Activated CD4-positive, alpha-beta T cell treated with anti-CD3 and anti-CD28 coated beads, Interleukin-2, amount 10 ng/mL, durations not matched to agents 7 days and 5 days (primary cell): ENCODE results near the gene FGD6. TPM values are rescaled to one million over a fixed set of nuclear protein-coding genes. Genes with fewer than 3 reads are reported as not detected.
"Not testable (repeated sequence)": the region's sequence is repeated elsewhere in the genome, so short reads cannot be mapped to it uniquely, and the experiment has no call there.

Experiments used
- CTCF ChIA-PET: fragments of 350-600 bp; sonication (Branson Sonifier 250); formaldehyde crosslinking; loops from one replicate; lab custom pipeline; 2021; ENCODE audit warnings: antibody characterized with exemption; lab: Charles Lee
- POLR2A ChIA-PET: fragments of 350-600 bp; sonication (Branson Sonifier 250); formaldehyde crosslinking; loops from one replicate; lab custom pipeline; 2021; ENCODE audit warnings: antibody characterized with exemption; lab: Charles Lee
- DNase-seq: peaks from one replicate; pipeline ENCODE4 v3.0.0-alpha.2; 2020
- H3K27ac Mint-ChIP-seq: one replicate; pipeline ENCODE4 v1.8.0; 2021; ENCODE audit warnings: mild to moderate bottlenecking, moderate library complexity, mixed read lengths
- H3K27me3 Mint-ChIP-seq: one replicate; pipeline ENCODE4 v1.8.0; 2021; ENCODE audit warnings: mixed read lengths
- H3K36me3 Mint-ChIP-seq: one replicate; pipeline ENCODE4 v1.8.0; 2021; ENCODE audit warnings: low read depth, mixed read lengths
- H3K4me1 Mint-ChIP-seq: one replicate; pipeline ENCODE4 v1.8.0; 2021; ENCODE audit warnings: mixed read lengths
- H3K4me3 Mint-ChIP-seq: one replicate; pipeline ENCODE4 v1.8.0; 2021; ENCODE audit warnings: mild to moderate bottlenecking, moderate library complexity, mixed read lengths
- H3K9me3 Mint-ChIP-seq: one replicate; pipeline ENCODE4 v1.8.0; 2021; ENCODE audit warnings: mixed read lengths
- total RNA-seq, 2 experiments: library from RNA; stranded (reverse); gene quantifications; one replicate each; pipeline ENCODE4 v1.2.3, GENCODE V29; 2021

FGD6 gene
- total RNA-seq, 2 experiments from 2014 or later, result 0.56 to 0.69 TPM

DNA sequence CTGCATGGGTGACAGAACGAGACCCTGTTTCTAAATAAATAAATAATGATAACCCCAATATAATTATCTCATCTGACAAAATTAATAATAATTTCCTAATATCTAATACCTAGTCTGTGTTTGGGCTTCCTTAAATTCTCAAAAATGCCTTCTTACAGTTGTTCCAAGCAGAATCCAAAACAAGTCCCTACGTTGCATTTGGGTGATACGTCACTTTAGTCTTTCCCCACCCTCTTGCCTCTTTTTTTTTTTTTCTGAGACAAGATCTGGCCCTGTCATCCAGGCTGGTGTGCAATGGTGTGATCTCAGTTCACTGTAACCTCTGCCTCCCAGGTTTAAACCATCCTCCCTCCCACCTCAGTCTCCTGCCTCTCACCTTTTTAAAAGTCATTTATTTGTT lies 27.1 kb upstream of the FGD6 start:
- Mint-ChIP-seq H3K4me1 (peaks cover 19% of the 10 kb centered on the region), H3K4me3 (no peak overlapping the region), H3K27ac (no peak overlapping the region), H3K36me3 (peaks cover 5% of the 10 kb centered on the region), H3K27me3 (no peaks in the 10 kb centered on the region), H3K9me3 (no peaks in the 10 kb centered on the region)
- ChIA-PET CTCF (interaction anchor here (1.2 kb wide), 1 partner anchor 27 kb away, joined by 3 read pairs; the partner anchor contains the start of genes FGD6 and VEZT), POLR2A (no interaction called here)
- no peak for DNase-seq

DNA sequence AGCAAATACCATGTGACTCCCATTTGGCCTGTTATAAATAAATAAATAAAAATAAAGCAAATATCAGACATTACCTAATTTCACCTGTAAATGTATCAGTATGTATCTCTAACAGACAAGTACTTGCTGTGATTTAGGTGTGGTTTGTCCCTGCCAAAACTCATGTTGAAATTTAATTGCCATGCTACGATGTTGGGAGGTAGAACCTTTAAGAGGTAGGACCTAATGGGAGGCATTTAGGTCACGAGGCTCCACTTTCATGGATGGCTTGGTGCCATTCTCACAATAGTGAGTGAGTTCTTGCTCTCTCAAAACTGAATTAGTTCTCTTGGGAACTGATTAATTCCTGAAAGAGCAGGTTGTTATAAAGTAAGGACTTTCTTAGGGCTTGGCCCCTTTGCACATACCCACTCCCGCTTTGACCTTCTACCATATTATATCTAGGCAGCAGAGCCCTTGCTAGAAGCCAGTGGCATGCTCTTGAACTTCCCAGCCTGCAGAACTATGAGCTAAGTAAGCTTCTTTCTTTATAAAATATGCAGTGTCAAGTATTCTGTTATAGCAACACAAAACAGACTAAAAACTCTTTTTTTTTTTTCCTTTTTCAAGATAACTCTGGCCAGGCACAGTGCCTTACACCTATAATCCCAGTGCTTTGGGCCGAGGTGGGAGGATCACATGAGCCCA lies 26.4 kb upstream of the FGD6 start:
- CTCF ChIA-PET, result interaction anchor here (0.6 to 1.2 kb wide), 2 partner anchors 15 to 26 kb away, joined by 3 to 5 read pairs; partner anchors contain the start of genes FGD6 and VEZT
- Mint-ChIP-seq H3K4me1 (peaks cover 20% of the 10 kb centered on the region), H3K27me3 (no peaks in the 10 kb centered on the region), H3K36me3 (peaks cover 5% of the 10 kb centered on the region), H3K9me3 (no peaks in the 10 kb centered on the region), H3K4me3 (no peak overlapping the region), H3K27ac (no peak overlapping the region)
- POLR2A ChIA-PET, result no interaction called here
- no peak for DNase-seq

- no peaks in the 10 kb centered on the region for H3K9me3 Mint-ChIP-seq
- no peaks in the 10 kb centered on the region for H3K27me3 Mint-ChIP-seq
- peaks cover 5% of the 10 kb centered on the region for H3K36me3 Mint-ChIP-seq
- CTCF ChIA-PET, result no interaction called here
- no peak for DNase-seq
- no peak overlapping the region for H3K27ac Mint-ChIP-seq
- peaks cover 20% of the 10 kb centered on the region for H3K4me1 Mint-ChIP-seq
- POLR2A ChIA-PET, result no interaction called here
- H3K4me3 Mint-ChIP-seq, result no peak overlapping the region
These were observed 24.7 kb upstream of the FGD6 start for GRCh38 chr12:95241761-95242506.

GRCh38 chr12:95241138-95241537 lies 23.9 kb upstream of the FGD6 start:
- CTCF ChIA-PET, H3K27me3 Mint-ChIP-seq, H3K4me3 Mint-ChIP-seq, POLR2A ChIA-PET, H3K36me3 Mint-ChIP-seq, H3K9me3 Mint-ChIP-seq, DNase-seq, H3K27ac Mint-ChIP-seq: not testable (repeated sequence)
- peaks cover 14% of the 10 kb centered on the region for H3K4me1 Mint-ChIP-seq

DNA sequence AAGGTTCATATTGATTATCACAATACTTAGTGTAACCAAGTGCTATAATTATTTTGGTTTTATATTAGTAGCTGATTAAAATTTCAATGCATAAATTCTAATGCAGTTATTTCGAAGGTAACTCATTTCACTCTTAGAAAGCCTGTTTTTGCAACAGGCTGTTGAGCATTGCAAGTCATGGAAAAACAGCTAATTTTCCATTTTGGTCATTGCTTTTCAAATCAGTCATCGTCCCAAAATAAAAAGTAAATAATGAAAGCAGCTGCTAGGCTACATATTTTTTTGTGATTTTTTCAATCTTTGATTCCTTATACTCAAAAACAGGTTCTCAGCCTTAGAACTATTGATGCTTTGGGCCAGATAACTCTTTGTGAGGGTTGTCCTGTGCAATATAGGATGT lies 23.3 kb upstream of the FGD6 start:
- Mint-ChIP-seq H3K27me3 (no peaks in the 10 kb centered on the region), H3K36me3 (peaks cover 9% of the 10 kb centered on the region), H3K4me1 (peaks cover 11% of the 10 kb centered on the region), H3K27ac (no peak overlapping the region), H3K9me3 (no peaks in the 10 kb centered on the region), H3K4me3 (no peak overlapping the region)
- ChIA-PET CTCF (no interaction called here), POLR2A (interaction anchor here (0.7 kb wide), 1 partner anchor 1032 kb away, joined by 3 read pairs; no protein-coding TSS in a partner anchor)
- no peak for DNase-seq

DNA sequence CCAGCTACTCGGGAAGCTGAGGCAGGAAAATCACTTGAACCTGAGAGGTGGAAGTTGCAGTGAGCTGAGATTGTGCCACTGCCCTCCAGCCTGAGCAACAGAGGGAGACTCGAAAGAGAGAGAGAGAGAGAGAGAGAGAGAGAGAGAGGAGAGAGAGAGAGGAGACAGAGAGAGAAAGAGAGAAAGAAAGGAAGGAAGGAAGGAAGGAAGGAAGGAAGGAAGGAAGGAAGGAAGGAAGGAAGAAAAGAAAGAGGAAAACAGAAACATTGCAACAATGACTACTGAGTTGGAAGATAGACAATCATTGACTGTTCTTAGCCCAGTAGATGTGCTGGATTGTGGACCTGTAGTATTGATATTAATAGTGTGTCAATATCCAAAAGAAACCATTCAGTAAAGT lies 22.6 kb upstream of the FGD6 start:
- POLR2A ChIA-PET, H3K27me3 Mint-ChIP-seq, DNase-seq, H3K4me1 Mint-ChIP-seq, H3K9me3 Mint-ChIP-seq, CTCF ChIA-PET, H3K27ac Mint-ChIP-seq, H3K36me3 Mint-ChIP-seq, H3K4me3 Mint-ChIP-seq: not testable (repeated sequence)

GRCh38 chr12:95239216-95239615 lies 21.9 kb upstream of the FGD6 start:
- H3K27ac Mint-ChIP-seq, result no peak overlapping the region
- H3K9me3 Mint-ChIP-seq, result no peaks in the 10 kb centered on the region
- H3K27me3 Mint-ChIP-seq, result no peaks in the 10 kb centered on the region
- POLR2A ChIA-PET, result no interaction called here
- H3K4me1 Mint-ChIP-seq, result peaks cover 8% of the 10 kb centered on the region
- no peak overlapping the region for H3K4me3 Mint-ChIP-seq
- H3K36me3 Mint-ChIP-seq, result peaks cover 10% of the 10 kb centered on the region
- DNase-seq, result no peak
- CTCF ChIA-PET, result no interaction called here

- Mint-ChIP-seq H3K4me3 (no peak overlapping the region), H3K4me1 (peaks cover 8% of the 10 kb centered on the region), H3K27me3 (no peaks in the 10 kb centered on the region), H3K27ac (no peak overlapping the region), H3K9me3 (no peaks in the 10 kb centered on the region), H3K36me3 (peaks cover 7% of the 10 kb centered on the region)
- DNase-seq, result no peak
- POLR2A ChIA-PET, result no interaction called here
- CTCF ChIA-PET, result no interaction called here
These were observed 20.9 kb upstream of the FGD6 start for GRCh38 chr12:95238150-95238549.

DNA sequence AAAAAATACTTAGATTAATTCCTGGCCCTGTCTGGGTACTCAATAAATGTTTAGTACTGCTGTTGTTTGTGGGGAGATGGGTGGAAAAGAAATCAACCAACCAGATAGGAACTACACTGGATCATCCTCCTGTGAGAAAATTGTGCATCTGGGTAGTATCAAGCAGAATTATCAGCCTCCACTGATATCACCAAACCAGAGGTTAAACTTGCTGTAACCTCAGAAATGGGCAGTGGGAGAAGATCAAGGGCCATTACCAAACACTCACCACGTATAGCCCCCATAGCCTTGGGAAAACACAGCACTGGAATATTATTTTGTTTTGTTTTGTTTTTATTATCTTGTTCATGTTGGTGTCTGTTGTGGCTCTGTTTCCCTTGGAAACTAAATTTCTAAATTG lies 20.0 kb upstream of the FGD6 start:
- no peaks in the 10 kb centered on the region for H3K27me3 Mint-ChIP-seq
- H3K4me3 Mint-ChIP-seq, result no peak overlapping the region
- peaks cover 7% of the 10 kb centered on the region for H3K36me3 Mint-ChIP-seq
- H3K9me3 Mint-ChIP-seq, result no peaks in the 10 kb centered on the region
- DNase-seq, result no peak
- H3K4me1 Mint-ChIP-seq, result peaks cover 8% of the 10 kb centered on the region
- POLR2A ChIA-PET, result no interaction called here
- CTCF ChIA-PET, result no interaction called here
- H3K27ac Mint-ChIP-seq, result no peak overlapping the region

DNA sequence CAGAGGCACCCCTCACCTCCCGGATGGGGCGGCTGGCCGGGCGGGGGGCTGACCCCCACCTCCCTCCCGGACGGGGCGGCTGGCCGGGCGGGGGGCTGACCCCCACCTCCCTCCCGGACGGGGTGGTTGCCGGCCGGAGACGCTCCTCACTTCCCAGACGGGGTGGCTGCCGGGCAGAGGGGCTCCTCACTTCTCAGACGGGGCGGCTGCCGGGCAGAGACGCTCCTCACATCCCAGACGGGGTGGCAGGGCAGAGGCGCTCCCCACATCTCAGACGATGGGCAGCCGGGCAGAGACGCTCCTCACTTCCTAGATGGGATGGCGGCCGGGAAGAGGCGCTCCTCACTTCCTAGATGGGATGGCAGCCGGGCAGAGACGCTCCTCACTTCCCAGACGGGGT lies 18.4 kb upstream of the FGD6 start:
- DNase-seq, H3K4me3 Mint-ChIP-seq, POLR2A ChIA-PET, H3K9me3 Mint-ChIP-seq, H3K27me3 Mint-ChIP-seq, H3K4me1 Mint-ChIP-seq, CTCF ChIA-PET, H3K36me3 Mint-ChIP-seq, H3K27ac Mint-ChIP-seq: not testable (repeated sequence)

DNA sequence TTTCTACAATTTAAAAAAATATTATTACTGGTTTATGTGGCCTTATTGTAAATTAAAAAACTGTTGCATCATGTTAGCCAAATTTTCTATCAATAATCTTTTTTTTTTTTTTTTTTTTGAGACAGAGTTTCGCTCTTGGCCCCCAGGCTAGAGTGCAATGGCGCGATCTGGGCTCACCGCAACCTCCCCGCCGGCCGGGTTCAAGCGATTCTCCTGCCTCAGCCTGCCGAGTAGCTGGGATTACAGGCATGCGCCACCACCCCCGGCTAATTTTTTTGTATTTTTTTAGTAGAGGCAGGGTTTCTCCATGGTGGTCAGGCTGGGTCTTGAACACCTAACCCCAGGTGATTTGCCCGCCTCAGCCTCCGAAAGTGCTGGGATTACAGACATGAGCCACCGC lies 16.9 kb upstream of the FGD6 start:
- H3K4me1 Mint-ChIP-seq, H3K36me3 Mint-ChIP-seq, DNase-seq, H3K27ac Mint-ChIP-seq, H3K9me3 Mint-ChIP-seq, POLR2A ChIA-PET, H3K4me3 Mint-ChIP-seq, H3K27me3 Mint-ChIP-seq: not testable (repeated sequence)
- CTCF ChIA-PET, result interaction anchor here (1.1 kb wide), 1 partner anchor 15 kb away, joined by 3 read pairs; no protein-coding TSS in a partner anchor

DNA sequence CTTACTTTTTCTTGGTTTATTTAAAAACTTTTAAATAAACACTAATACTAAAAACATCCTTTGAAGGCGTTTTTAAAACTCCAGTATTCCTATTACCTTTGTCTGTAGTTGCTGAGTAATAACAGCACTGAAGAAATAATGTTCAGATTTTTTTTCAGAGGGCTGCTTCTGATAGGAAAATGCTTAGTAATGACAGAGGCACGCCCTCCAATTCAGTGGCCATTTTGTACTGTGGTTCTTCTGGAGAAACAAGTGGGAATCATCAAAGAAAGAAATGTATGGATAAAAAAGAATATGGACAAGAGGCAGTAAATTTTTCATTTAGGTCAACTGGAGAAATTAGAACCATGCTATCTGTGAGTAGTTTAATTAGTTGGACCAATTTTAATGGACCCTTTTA lies 13.9 kb upstream of the FGD6 start:
- DNase-seq, result no peak
- Mint-ChIP-seq H3K27me3 (no peaks in the 10 kb centered on the region), H3K27ac (no peak overlapping the region), H3K36me3 (peaks cover 5% of the 10 kb centered on the region), H3K4me1 (peaks cover 3% of the 10 kb centered on the region), H3K9me3 (no peaks in the 10 kb centered on the region), H3K4me3 (no peak overlapping the region)
- ChIA-PET CTCF (no interaction called here), POLR2A (no interaction called here)

GRCh38 chr12:95230313-95230712 lies 13.0 kb upstream of the FGD6 start:
- Mint-ChIP-seq H3K36me3 (peaks cover 3% of the 10 kb centered on the region), H3K27me3 (no peaks in the 10 kb centered on the region), H3K4me3 (no peak overlapping the region), H3K9me3 (no peaks in the 10 kb centered on the region), H3K27ac (no peak overlapping the region), H3K4me1 (peaks cover 3% of the 10 kb centered on the region)
- DNase-seq, result no peak
- CTCF ChIA-PET, result interaction anchor here (0.6 to 1.0 kb wide), 2 partner anchors 16 to 21 kb away, joined by 3 read pairs; no protein-coding TSS in a partner anchor
- POLR2A ChIA-PET, result no interaction called here
